ENCODE measurements around the gene DNMT3L.
"Not testable (repeated sequence)": the region's sequence is repeated elsewhere in the genome, so short reads cannot be mapped to it uniquely, and the experiment has no call there.

Gene DNMT3L

GRCh38 chr21:44261675-44262295 lies at the start of gene DNMT3L:
TSS of gene DNMT3L (minus strand) at chr21:44261897. CDS start at chr21:44261259, 638 bp downstream.
- Mint-ChIP-seq H3K36me3 (no peaks in the 10 kb centered on the region), H3K27ac (no peak within 1 kb of the TSS), H3K9me3 (no peaks in the 10 kb centered on the region), H3K4me1 (no peaks in the 10 kb centered on the region), H3K4me3 (no peak within 1 kb of the TSS)
- no peak for DNase-seq (ENCODE audit: low spot score in 2 of 2)
- no peak for ATAC-seq

DNA sequence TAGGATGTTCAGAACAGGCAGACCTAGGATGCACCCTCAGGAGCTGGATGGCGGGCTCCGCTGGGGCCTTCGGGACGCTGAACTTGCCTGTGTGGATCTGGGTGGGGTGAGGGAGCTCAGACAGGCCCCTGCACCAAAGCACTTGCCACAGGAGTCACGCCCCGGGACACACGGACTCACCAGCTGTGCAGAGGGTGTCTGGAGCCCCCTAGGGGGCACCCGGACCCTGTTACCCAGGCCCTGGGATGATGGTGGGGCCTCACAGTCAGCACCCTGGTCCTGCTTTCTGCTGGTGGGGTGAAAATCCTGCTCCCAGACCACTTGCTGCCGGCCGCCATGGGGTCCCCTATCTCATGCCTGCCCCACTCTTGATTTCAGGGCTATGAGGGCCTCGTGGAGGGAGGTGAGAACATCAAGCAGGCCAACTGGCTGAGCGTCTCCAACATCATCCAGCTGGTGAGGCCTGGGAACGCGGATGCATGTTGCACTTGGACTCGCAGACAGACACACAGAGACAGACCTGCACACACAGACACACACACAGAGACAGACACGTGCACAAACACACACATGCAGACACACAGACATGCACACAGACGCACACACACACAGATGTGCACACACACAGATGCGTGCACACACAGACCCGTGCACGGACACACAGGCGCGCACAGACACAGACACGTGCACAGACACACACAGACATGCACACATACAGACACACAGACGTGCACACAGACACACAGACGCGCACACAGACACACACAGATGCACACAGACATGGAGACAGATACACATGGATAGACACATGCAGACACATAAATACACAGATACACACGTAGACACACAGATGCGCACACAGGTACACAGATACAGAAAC lies 49.2 kb upstream of the DNMT3L start:
- H3K36me3 Mint-ChIP-seq, result peaks cover 48% of the 10 kb centered on the region
- ATAC-seq (no peak), DNase-seq (ENCODE audit: low spot score in 2 of 2) (no peak)
- H3K27ac Mint-ChIP-seq, result no peak overlapping the region
- no peak overlapping the region for H3K4me3 Mint-ChIP-seq
- no peaks in the 10 kb centered on the region for H3K9me3 Mint-ChIP-seq
- H3K4me1 Mint-ChIP-seq, result peaks cover 13% of the 10 kb centered on the region

DNA sequence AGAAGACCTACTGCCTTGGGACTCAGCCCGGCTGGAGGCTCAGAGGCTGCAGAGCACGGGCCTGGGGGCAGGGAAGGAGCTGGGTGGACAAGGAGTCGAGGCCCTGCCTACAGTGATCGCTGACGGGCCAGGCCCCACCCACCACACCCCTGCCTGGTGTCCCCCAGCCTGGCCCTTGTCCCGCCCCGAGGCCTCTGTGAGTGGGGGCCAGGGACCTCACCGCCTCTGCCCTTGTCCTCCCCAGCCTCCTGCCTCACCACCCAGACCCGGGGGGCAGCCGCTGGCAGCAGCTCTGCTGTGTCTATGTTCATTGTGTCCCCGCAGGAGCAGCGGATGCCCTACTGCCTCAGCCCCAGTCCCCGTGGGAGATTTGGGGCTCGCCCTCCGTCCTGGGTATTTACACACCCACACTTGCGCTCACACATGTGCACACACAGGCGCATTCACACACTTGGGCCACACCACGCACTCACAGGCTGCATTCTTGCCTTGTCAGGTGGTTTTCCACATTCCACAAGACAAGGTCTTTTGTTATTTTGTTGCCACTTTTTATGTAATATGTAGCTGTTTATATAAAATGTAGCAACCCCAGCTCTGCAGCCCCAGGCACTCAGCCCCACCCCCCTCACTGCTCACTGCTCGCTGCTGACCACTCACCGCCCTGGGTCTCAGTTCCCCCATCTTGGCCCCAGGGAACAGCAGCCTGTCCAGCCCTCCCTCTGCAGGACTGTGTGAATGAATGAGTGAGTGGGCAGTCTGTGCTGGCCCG lies 45.4 kb upstream of the DNMT3L start:
- H3K4me3 Mint-ChIP-seq, result no peak overlapping the region
- ATAC-seq (no peak), DNase-seq (ENCODE audit: low spot score in 2 of 2) (no peak)
- no peaks in the 10 kb centered on the region for H3K9me3 Mint-ChIP-seq
- peaks cover 28% of the 10 kb centered on the region for H3K4me1 Mint-ChIP-seq
- peaks cover 49% of the 10 kb centered on the region for H3K36me3 Mint-ChIP-seq
- peak overlapping the region; percentile 79 for H3K27ac Mint-ChIP-seq

GRCh38 chr21:44305691-44306090 lies 44.0 kb upstream of the DNMT3L start:
- Mint-ChIP-seq H3K4me3 (no peak overlapping the region), H3K27ac (no peak overlapping the region), H3K36me3 (peaks cover 45% of the 10 kb centered on the region), H3K9me3 (no peaks in the 10 kb centered on the region), H3K4me1 (peaks cover 42% of the 10 kb centered on the region)
- ATAC-seq, result no peak
- no peak for DNase-seq (ENCODE audit: low spot score in 2 of 2)

- H3K36me3 Mint-ChIP-seq, result peaks cover 45% of the 10 kb centered on the region
- H3K4me1 Mint-ChIP-seq, result peaks cover 44% of the 10 kb centered on the region
- DNase-seq (ENCODE audit: low spot score in 2 of 2) (no peak), ATAC-seq (peak; percentile 48)
- H3K9me3 Mint-ChIP-seq, result no peaks in the 10 kb centered on the region
- no peak overlapping the region for H3K4me3 Mint-ChIP-seq
- no peak overlapping the region for H3K27ac Mint-ChIP-seq
These were observed 43.2 kb upstream of the DNMT3L start for GRCh38 chr21:44304877-44305293.

DNA sequence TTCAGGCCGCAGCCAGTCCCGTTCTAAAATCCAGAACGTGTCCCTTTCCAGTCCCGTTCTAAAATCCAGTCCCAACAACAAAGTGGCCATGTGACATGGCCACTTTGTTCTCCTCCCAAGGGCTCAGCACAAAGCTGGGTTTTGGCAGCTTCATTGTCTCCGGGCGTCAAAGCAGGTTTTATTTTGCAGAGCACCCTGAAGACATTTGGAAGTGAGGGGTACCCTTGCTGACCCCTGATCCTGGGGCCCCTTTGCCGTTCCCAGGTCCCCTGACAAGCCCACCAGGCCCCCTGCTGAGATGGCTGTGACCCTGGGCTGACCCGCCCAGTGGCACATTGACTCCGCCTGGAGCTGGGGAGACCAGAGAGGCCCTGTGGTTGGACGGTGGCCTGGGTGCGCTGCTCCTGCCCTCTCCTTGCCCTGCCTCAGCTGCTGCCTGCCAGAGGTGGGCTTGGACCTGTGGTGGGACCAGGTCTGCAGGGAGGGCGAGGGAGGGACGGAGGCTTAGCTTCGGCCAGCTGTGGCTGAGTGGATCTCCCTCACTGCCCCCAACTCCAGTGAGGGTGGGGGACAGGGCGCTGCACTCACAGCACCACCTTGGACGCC lies 42.4 kb upstream of the DNMT3L start:
- no peak for DNase-seq (ENCODE audit: low spot score in 2 of 2)
- H3K36me3 Mint-ChIP-seq, result peaks cover 49% of the 10 kb centered on the region
- H3K27ac Mint-ChIP-seq, result no peak overlapping the region
- H3K9me3 Mint-ChIP-seq, result no peaks in the 10 kb centered on the region
- ATAC-seq, result no peak
- no peak overlapping the region for H3K4me3 Mint-ChIP-seq
- peaks cover 44% of the 10 kb centered on the region for H3K4me1 Mint-ChIP-seq

GRCh38 chr21:44303490-44303981 lies 41.8 kb upstream of the DNMT3L start:
- no peak for ATAC-seq
- Mint-ChIP-seq H3K27ac (no peak overlapping the region), H3K4me1 (peaks cover 47% of the 10 kb centered on the region), H3K9me3 (no peaks in the 10 kb centered on the region), H3K36me3 (peaks cover 50% of the 10 kb centered on the region), H3K4me3 (no peak overlapping the region)
- no peak for DNase-seq (ENCODE audit: low spot score in 2 of 2)

GRCh38 chr21:44302573-44303401 lies 41.1 kb upstream of the DNMT3L start:
- not testable (repeated sequence) for H3K9me3 Mint-ChIP-seq; DNase-seq (ENCODE audit: low spot score in 2 of 2); ATAC-seq
- peaks cover 50% of the 10 kb centered on the region for H3K4me1 Mint-ChIP-seq
- peak overlapping the region; percentile 76 for H3K4me3 Mint-ChIP-seq
- peaks cover 44% of the 10 kb centered on the region for H3K36me3 Mint-ChIP-seq
- peak overlapping the region; percentile 29 for H3K27ac Mint-ChIP-seq

- Mint-ChIP-seq H3K4me3 (peak overlapping the region; percentile 76), H3K27ac (peak overlapping the region; percentile 29), H3K36me3 (peaks cover 36% of the 10 kb centered on the region), H3K9me3 (no peaks in the 10 kb centered on the region), H3K4me1 (peaks cover 48% of the 10 kb centered on the region)
- DNase-seq (ENCODE audit: low spot score in 2 of 2), result no peak
- ATAC-seq, result no peak
These were observed 40.3 kb upstream of the DNMT3L start for GRCh38 chr21:44301961-44302406.

DNA sequence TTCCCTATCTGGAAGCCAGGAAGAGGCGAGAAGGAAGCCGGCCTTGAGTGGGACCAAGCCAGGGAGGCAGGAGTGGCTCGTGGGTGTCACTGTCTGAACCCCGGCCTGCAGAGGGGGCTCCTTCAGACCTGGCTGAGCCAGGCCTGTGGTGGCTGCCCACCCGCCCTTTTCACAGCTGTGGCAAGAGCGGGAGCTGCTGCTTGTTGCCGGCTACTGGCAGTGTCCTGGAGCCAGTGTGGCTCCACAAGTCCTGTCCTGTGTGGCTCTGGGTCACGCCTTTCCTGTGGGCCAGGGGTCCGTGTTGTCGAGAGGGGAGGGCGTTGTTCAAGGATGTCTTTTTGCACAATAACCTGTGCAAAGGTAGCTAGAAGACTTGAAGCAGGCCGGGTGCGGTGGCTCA lies 39.4 kb upstream of the DNMT3L start:
- DNase-seq (ENCODE audit: low spot score in 2 of 2) (no peak), ATAC-seq (no peak)
- H3K36me3 Mint-ChIP-seq, result peaks cover 32% of the 10 kb centered on the region
- peak overlapping the region; percentile 76 for H3K4me3 Mint-ChIP-seq
- H3K9me3 Mint-ChIP-seq, result no peaks in the 10 kb centered on the region
- peak overlapping the region; percentile 89 for H3K27ac Mint-ChIP-seq
- peaks cover 48% of the 10 kb centered on the region for H3K4me1 Mint-ChIP-seq

GRCh38 chr21:44300262-44300959 lies 38.7 kb upstream of the DNMT3L start:
- peaks cover 32% of the 10 kb centered on the region for H3K36me3 Mint-ChIP-seq
- peaks cover 48% of the 10 kb centered on the region for H3K4me1 Mint-ChIP-seq
- ATAC-seq, result peak; percentile 55
- peak; percentile 48 to 78 for DNase-seq (ENCODE audit: low spot score in 2 of 2)
- H3K9me3 Mint-ChIP-seq, result no peaks in the 10 kb centered on the region
- H3K27ac Mint-ChIP-seq, result peak overlapping the region; percentile 89
- H3K4me3 Mint-ChIP-seq, result peak overlapping the region; percentile 76

GRCh38 chr21:44299458-44300261 lies 38.0 kb upstream of the DNMT3L start, which contains the start of gene PFKL:
TSS of gene PFKL (plus strand) at chr21:44300053. CDS start at chr21:44300106, 53 bp downstream.
- peaks cover 25% of the 10 kb centered on the region for H3K36me3 Mint-ChIP-seq
- ATAC-seq, result peak; percentile 83
- peak; percentile 56 to 79 for DNase-seq (ENCODE audit: low spot score in 2 of 2)
- H3K27ac Mint-ChIP-seq, result peak within 1 kb of the TSS; percentile 89
- peak within 1 kb of the TSS; percentile 76 for H3K4me3 Mint-ChIP-seq
- H3K4me1 Mint-ChIP-seq, result peaks cover 41% of the 10 kb centered on the region
- no peaks in the 10 kb centered on the region for H3K9me3 Mint-ChIP-seq

GRCh38 chr21:44299085-44299457 lies 37.4 kb upstream of the DNMT3L start:
- peaks cover 40% of the 10 kb centered on the region for H3K4me1 Mint-ChIP-seq
- DNase-seq (ENCODE audit: low spot score in 2 of 2), result no peak

More at GRCh38 chr21:44299085-44299457, 37.4 kb upstream of the DNMT3L start:
- Mint-ChIP-seq H3K4me3 (peak overlapping the region; percentile 76), H3K9me3 (no peaks in the 10 kb centered on the region), H3K27ac (peak overlapping the region; percentile 75), H3K36me3 (peaks cover 24% of the 10 kb centered on the region)
- no peak for ATAC-seq

Measured in stimulated activated effector memory CD8-positive, alpha-beta T cell treated with anti-CD3 and anti-CD28 coated beads, Interleukin-12 subunit alpha, Interleukin-12 subunit beta, amount 100 ng/mL, for 72 hours (primary cell).